ENCODE measurements around the gene LRMDA.

DNA sequence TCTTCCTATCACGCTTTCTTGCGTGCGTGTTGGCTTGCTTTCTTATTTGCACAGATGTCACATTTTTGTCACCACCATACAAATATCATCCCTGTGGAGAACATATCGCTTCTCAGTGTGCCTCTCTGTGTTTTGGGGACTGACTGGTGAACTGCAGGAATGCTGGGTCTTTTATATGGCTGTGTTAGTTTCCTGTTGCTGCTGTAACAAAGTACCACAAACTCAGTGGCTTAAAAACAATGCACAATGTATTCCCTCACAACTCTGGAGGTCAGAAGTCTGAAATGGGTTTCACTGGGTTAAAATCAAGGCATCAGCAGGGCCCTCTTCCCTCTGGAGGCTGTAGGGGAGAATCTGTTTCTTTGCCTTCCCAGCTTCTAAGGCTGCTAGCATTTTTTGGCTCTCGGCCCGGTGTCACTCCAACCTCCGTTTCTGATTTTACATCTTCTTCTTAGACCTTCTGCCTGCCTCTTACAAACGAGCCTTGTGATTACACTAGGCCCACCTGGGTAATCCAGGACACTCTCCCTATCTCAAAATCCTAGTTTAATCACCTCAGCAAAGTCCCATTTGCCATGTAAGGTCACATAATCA lies 82.0 kb downstream of the LRMDA start:
- TF ChIP-seq POLR2A (IDR thresholded peaks at IDR 0.05) (no peak), CTCF (IDR thresholded peaks at IDR 0.05) (no peak)

Data from body of pancreas (tissue), 4 donors.